NCI-H748 treated with DMSO at 0.1 percent for 48 hours (cell line): ENCODE measurements around the gene TSPAN5.

Source experiments
- DNase-seq: peaks from one replicate; lab custom pipeline; 2025; lab: John Stamatoyannopoulos, UW

The TSPAN5 gene

DNA sequence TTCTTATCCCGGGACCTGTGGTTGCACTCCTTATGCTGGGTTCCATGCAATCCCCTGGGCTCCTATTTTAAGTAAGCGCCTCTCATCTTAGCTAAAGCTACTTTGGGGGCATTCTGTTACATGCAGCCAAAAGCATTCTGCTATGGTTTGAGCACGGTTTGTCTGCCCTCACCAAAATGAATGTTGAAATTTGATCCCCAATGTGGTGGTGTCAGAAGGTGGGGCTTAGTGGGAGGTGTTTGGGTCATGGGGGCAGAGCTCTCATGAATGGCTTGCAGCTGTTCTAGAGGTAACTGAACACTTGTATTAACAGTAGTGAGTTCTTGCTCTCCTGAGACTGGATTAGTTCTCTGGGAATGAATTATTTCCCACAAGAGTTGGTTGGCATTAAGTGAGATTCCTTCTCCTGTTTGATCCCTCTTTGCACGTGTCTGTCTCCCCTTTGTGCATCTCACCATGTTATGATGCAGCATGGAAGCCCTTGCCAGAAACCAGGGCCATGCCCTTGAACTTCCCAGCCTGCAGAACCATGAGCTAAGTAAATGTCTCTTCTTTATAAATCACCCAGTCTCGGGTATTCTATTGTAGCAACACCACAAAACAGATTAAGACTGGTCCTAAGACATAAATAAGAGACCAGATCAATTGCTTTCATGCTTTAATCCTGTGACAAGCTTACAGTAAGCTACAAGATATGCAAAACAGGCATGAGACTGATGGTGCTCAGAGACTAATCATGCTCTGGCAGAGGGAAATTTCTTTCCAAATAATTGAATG lies 141.8 kb downstream of the TSPAN5 start:
- no peak for DNase-seq

DNA sequence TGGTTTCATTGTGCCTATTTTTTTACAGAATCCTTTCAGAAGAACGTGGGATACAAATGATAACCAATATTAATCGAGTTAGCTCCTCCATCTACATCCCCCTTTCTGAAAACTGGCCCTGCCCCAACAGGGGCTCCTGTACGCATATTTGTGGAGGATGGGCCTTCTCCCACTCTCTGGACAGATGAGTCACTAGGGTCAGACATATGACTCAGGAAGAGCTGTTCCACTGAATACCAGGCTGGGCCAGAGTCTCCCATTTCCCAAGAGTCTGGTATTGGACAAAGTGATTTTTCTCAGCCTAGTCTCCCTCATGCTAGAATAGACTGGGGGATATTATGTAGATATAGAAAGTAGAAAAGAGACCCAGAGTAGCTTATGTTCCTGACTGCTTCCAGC lies 142.4 kb downstream of the TSPAN5 start:
- no peak for DNase-seq

DNA sequence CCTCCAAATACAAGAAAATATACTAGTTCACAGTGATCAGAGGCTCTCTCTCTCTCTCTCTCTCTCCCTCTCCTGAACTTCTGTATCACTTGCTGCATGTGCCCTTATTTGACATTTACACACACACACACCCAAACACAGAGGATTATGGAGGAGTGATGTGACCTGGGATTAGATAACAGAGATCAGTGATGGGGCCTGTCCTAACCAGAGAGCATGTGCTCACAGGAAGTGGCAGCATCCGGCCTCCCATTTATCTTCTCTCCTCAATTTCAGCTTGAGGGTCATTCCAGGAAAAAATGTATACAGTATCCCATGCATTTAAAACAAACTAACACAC lies 143.0 kb downstream of the TSPAN5 start:
- DNase-seq: no peak

DNA sequence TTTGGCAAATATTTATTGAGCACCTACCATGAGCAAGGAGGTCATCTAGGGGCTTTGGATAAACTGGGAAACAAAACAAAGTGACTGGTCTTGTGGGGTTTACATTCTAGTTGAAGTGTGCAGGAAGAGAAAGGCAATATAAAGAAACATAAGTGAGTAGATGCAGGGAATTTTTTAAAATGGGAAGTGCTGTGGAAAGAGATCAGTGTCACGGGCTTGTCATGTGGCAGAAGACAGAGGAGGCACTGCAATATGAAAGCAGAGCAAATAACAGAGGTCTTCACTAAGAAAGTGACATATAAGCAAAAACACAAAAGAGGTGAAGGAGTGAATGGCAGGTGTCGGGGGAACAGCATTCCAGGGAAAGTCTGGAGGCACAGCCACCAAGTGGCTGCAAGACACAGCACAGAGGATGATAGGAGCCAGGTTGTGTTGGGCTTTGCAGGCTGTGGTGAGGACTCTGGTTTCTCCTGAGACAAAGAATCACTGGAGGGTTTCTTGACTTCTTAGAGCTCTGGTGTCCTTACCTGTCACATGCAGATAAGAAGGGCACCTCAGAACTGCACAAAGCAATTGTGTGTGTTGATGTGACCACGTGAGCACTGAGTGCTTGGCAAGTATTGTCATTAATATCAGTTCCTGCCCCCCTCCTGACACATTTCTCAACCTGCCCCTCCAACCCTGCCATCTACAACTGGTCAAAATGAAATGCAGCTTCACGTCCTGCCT lies 143.5 kb downstream of the TSPAN5 start:
- DNase-seq: no peak

DNA sequence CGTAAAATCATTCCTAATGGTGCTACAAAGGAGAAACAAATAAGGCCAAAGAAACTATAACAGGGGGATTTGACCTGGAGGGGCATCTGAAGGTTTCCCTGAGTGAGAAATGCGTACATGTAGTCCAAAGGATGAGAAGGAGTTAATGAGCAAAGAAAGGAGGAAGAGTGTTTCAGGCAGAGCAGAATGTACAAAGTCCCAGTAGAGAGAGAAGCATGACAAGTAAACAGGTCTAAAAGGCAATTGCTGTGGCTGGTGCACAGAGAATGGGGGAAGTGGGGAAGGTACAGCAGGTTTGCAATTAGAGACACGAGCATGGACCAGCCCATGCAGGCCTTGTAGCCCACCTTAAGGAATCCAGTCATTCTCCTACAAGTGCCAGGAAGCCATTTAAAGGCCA lies 145.5 kb downstream of the TSPAN5 start:
- no peak for DNase-seq

DNA sequence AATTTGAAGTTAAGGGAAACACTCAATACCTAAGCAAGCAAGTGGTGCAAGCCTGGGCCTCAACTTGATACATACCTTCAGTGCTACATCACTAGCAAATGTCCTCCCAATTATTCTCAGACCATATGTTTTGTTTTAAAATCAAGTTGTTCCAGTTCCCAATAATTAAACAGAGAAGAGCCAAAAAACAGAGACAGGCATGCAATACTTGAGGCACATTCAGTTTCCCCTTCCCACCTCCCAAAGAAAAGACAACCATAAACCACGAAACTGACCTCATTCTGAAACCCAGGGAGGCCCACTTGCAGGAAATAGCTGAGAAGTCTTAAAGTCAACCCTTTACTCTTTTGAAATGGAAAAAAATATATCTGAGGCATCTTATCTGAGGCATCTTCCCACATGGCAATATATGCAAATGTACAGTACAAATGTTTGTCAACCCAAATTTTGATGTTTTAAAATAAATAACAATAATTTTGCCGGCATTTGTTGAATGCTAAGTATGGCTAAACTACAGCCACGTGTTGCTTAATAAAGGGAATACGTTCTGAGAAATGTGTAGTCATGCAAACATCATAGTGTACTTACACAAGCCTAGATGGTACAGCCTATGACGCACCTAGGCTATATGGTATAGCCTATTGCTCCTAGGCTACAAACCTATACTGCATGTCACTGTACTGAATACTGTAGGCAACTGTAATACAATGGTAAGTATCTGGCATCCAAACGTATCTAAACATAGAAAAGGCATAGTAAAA lies 147.5 kb downstream of the TSPAN5 start:
- DNase-seq: no peak

DNA sequence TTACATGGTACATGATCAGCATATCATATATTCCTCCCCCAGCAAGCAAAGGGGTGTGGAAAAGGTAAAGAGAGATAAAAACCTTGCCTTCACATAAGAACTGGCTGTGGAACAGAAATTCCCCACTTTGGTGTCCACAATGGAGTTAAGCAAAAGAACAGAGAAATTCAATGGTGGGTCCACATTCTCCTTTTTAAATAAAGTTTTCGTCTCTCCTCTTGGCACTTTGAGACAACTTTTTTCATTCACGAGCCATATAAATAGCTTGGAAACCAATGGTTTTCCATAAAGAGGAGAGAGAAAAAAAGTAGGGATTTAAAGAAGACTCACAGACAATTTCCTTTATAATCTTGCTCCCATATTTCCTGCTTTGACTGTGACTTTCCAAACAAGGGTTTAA lies 148.1 kb downstream of the TSPAN5 start:
- no peak for DNase-seq

DNA sequence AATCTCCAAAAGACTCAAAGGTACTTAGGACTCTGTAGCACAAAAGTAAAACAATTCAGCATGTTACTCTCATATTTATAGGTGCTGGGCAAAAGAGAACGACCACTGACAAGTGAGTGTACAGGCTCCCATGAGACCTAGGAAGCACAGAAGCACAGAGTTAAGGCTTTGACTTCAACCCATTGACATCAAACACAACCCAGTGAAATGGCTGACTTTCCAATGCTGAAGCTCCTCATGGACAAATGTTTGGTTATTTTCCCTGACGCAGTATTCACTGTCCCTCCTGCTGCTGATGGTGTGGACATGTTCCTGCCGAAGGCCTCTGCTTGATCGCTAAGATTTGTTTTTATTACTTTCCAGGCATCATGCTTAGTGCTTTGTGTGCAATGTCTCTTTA lies 148.7 kb downstream of the TSPAN5 start:
- no peak for DNase-seq

DNA sequence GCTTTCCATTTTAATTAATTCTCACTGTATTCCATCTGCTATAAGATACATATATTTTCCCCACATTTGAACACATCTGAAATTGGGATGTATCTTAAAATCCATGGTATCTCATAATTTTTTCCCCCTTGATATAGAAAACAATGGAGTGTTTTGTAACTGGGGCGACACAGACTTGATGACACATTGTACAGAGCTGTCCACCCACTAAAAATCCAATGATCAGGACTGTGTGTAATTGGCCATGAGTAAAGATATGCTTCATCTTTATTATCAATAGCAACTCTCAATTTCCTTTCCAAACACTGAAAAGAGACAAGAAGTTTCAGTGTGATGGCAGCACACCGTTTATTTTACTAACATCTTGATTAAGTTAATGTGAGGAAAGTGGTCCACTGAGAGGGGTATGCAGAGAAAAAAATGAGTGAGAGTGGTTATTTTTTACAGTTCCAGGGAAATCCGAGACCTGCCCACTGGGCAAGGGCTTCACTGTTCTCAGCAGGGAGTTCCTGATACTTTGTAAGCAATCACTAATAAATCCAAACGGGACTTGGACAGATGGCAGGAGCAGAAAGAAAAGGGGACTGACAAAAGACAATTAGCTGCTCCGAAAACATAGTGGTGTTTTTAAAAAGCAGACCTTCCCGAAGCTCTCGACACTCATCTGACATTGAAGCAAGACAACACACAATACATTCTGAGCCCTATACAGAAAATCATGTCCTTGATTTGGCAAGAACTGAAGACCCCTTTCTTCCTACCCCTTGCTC lies 149.4 kb downstream of the TSPAN5 start:
- DNase-seq: peak; percentile 11

DNA sequence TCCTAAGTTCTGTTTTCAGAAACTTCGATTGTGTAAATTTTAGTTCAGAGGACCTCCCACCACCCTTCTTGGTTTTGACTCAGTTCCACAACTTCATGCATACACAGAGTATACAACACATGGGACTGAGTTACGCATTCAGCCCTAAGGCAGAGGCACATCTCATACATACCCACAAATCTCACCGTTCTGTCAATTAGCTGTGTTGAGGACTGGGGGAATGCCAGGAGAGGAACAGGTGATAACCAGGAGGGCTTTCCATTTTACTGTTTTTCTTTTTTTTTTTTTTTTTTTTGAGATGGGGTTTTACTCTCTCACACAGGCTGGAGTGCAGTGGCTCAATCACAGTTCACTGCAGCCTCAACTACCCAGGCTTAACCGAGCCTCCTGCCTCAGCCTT lies 150.2 kb downstream of the TSPAN5 start:
- no peak for DNase-seq

DNA sequence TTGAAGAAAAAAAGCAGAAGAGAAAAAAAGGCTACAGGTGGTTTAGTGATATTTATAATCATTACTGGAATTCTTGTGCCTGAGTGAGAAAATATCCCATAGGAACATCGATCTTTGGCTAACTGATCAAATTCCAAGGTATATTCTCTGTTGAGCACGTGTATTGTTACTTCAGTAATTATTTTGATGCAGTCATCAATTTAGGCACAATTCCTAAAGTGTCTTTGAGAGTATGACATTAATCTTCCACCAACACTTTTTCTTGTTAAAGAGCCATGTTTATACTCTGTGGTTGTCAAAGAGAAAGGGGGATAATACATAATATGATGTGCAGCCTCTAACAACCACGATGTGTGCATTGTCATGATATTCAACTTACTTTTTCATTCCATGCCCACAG lies 151.1 kb downstream of the TSPAN5 start:
- DNase-seq: no peak

DNA sequence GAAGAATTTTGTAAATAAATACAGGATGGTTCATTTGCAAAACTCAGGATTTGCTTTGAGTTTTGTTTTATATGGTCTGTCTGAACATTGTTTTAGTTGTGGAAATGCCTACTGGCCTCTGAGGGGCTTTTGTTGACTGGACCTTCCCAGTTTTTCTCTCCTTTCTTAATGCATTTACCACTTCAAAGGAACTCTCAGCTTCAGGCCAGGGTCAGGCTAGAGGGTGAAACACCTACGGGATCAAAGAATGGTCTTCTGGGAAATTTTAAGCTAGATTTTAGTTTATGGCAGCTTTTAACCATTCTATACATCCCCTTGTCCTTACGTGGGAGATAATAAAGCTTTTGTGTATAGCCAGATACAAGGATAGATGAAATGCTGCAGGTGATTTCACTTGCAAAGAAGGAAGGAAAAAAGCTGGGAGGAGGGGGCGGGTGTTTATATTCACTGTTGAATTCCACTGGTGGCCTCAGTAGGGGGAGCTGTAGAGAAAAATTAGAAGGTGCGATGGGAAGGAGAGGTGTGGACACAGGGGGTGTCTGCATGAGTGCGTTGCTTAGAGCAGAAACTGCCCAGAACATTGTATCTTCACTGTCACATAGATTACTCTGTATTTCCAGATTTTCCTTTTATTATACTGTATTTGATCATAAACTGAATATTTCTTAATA lies 151.8 kb downstream of the TSPAN5 start:
- peak; percentile 3 for DNase-seq

DNA sequence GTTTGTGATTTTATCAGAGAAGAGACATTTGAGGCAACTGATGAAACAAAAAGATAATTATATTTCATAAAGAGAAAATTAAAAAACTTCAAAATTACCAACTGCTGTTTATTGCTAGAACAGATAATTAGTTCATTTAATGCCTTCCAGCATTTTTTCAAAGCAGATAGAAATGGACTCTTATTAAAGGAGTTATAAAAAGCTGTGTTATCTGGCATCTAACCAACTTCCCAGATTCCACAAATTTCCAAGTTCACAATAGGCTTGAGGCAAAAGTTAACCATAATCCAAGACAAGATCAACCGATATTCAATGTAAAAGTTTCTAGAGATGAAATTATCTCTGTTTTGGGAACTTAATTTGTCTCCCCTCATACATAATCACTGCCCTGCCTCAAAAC lies 152.4 kb downstream of the TSPAN5 start:
- DNase-seq: no peak

DNA sequence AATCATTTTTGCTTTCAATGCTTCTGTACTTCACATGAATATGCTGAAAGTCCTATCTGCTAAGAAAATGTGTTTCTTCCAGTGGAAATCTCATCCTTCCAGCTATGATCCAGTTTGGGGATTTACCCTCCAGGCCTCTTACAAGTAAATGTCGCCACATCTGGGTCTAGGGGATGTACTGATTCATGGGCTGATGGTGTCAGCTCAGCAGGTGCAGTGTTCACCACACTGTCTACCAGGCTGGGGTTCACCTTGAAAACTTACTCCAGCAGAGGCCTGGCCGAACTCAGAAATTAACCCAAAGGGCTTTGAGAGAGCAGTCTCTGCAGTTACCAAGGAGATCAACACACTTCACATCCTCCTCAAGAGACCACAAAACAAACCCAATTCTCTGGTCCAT lies 154.3 kb downstream of the TSPAN5 start:
- no peak for DNase-seq

DNA sequence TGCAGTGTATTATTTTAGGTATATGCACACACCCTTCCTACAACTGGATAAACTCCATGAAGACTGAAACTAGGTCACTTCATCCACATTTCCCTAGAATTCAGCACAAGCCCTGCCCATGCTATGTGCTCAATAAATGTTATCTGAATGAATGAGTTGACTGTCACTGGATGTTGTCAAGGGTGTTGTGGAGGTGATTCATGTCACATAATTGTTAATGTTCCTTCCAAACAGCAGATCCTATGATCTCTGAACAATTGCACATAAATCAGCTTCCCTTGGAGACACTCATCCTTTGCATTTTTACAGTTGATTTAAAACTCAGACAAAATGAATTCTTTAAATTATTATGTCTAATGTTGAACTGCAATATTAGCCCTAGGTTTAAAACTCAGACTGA lies 154.7 kb downstream of the TSPAN5 start:
- DNase-seq: no peak

DNA sequence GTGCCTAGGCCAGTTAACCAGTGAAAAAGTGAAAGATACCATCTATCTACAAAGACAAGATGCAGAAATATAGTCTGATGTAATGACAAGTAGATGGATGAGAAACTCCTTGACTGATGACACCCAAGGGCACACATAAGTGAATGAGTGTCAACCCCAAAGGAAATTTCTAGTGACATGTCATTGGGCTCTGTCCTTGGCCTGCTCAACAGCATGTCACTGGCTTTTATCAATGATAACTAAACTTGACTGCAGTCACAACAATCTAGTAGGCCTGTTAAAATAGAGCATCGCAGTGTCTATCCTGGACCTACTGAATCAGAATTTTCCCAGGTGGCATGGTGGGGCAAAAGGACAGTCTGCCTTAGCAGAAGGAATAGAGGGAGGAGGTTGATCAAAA lies 155.8 kb downstream of the TSPAN5 start:
- no peak for DNase-seq

DNA sequence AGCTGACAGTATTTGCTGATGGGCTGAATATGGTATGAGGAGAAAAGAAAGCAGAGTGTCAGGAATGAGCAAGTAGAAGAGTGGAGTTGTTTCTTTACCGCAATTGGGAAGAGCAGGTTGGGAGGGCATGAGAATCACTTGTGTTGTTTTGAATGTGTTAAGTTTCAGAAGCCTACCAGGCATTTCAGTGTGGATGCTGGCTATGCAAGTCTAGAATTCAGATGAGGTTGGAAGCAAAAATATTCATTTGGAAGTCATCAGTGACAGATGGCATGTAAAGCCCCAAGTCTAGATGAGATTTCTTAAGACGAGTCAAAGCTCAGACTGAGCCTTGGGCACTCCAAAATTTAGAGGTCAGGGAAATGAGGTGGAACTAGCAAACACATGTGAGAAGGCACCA lies 156.4 kb downstream of the TSPAN5 start:
- DNase-seq: no peak

DNA sequence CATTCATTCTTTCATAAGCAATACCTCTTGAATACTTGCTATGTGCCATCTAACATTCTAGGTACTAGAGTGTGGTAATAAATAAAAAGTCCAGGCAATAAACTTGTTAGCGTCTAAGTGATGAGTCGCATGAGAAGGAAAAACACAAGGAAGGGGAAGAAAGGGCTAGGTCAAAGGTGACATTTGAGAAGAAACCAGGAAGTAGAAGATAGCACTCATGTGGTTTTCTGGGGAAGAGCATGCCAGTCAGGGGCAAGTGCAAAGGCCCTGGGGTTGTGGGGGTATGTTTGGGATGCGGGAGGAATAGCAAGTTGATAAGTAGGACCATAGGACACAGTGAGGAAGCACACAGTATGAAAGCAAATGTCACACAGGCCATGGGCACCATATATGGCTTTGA lies 157.0 kb downstream of the TSPAN5 start:
- DNase-seq: no peak

DNA sequence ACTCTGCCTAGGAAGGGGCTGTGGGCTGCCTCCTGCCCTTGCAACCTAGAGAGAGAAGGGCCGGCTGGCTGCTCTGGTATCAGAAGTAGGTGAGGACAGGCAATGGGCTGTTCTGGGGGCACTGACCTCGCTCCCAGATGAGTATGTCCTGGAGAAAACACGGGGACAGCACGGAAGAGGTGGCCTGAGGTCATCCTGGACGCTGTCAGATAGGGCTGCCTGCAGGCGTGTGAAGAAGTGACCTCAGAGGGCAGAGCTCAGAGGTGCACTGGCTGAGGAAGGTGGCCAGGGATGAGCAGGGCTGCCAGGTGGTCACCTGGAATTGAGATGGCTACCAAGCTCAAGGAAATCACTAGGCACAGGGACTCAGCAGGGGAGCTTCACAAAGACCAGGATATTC lies 159.6 kb downstream of the TSPAN5 start:
- no peak for DNase-seq

DNA sequence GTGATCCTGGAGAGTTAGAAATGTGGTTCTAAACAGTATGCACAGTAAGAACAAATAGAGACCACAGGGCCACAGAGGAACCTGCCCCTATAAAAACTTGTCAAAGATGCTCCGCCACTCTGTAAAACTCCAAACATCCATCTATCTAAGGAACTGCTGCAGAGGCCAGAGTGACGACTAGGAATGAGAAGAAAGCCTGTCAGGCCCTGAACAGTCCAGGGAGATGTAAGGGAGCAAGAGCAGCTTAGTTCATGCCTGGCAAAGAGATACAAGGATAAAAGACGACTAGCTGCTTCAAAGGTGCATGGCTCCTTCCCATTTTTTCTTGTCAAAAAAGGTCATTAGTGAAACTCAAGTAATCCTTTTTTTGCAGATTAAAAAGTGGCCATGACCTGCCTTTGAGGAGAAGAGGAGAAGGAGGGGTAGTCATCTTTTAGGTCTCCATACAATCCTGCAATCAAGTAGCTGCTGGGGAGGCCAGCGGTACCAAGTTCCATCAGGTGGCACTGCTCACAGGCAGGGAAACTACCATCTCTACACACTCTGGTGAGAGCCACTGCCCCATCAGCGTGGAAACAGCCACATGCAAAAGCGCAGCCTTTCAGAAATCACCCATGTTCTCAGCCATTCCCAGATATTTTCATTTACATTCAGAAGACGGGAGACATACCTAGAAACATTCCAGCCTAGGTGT lies 162.1 kb downstream of the TSPAN5 start:
- DNase-seq: no peak

DNA sequence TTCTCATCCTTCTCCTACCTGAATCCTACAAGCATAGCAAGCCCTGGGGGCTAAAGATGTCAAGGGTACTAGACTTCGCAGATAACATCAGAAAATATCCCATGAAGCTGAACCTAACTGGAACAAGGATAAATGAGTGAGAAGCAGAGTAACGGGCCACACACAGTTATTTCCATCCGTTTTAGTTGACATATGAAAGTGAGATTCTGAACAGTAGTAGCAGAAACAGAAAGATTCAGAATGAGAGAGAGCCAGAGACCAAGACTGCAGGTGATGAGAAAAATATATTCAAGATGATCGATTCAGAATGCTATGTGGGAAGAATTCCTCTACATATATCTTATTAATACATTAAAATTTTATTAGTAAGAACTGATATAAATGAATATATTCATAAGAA lies 165.1 kb downstream of the TSPAN5 start:
- no peak for DNase-seq
